OCI-M1 (cell line): ENCODE measurements around the gene NGRN.
"Not testable (repeated sequence)": the region's sequence is repeated elsewhere in the genome, so short reads cannot be mapped to it uniquely, and the experiment has no call there.

Source experiments
- DNase-seq: peaks from one replicate; lab custom pipeline; 2025; lab: John Stamatoyannopoulos, UW

The NGRN gene

DNA sequence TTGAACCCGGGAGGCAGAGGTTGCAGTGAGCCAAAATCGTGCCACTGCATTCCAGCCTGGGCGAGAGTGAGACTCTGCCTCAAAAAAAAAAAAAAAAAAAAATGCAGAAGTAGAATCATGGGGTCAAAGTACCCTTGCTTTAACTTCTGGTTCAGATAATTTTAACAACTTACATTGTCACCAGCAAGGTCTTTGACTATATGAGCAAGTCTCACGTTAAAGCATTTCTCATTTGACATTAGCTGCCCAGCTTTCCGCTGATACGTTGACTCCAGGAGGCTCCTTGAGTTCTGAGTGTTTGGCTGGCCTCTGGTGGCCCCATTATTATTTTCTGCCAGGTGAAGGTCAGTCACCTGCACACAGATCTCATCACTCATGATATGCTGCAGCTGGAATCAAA lies 16.2 kb downstream of the NGRN start:
- not testable (repeated sequence) for DNase-seq

DNA sequence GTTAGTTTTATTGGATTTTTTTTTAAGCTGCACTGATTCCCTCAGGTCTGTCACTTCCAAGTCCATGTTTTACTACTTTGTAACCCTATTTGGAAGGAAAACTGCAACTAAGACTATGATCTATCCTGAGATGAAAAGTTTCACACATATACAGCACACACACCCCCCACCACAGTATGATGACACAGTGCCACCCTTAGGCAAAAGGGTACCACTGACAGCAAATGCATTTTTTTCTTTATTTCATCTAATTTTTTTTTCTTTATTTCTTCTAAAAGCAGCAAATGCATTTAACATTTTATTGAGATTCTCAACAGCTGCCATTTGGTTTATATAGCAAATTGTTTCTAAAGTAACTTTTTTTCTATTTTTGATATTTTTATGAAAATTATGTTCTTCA lies 21.2 kb downstream of the NGRN start:
- DNase-seq = peak; percentile 71

DNA sequence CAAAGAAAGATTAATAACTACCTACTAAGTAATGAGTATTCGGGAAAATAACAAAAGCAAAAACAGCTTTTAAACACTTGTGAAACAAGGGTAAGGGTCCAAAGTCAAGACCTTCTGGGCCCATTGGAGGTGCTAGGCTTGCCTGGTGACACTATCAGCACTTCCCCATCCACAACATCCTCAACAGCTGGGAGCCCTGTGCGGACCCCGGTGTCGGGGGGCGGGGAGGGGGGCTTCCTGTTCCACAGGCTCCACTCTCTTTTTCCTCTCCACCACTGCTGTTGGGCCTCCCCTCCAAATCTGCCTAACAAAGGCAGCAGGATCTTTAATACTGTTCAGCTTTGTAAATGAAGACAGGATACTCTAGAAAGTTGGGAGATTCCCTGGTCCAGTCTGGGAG lies 21.6 kb downstream of the NGRN start:
- DNase-seq = no peak

DNA sequence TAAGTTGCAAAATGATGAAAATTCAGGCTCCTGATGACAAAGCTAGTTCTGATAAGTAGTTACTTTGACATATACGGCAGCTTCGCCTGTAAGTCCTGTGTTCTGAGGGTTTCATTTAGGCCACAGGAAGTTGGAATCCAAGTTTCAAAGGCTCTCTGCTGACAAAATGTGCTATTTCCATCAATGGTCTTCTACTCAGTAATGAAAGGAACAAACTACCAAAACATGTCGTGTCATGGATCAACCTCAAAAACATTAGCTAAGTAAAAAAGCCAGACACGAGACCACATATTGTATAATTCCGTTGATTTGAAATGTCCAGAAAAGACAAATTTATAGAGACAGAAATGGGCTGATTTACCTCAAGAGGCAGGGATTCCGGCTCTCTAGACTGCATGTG lies 22.5 kb downstream of the NGRN start:
- DNase-seq = no peak

DNA sequence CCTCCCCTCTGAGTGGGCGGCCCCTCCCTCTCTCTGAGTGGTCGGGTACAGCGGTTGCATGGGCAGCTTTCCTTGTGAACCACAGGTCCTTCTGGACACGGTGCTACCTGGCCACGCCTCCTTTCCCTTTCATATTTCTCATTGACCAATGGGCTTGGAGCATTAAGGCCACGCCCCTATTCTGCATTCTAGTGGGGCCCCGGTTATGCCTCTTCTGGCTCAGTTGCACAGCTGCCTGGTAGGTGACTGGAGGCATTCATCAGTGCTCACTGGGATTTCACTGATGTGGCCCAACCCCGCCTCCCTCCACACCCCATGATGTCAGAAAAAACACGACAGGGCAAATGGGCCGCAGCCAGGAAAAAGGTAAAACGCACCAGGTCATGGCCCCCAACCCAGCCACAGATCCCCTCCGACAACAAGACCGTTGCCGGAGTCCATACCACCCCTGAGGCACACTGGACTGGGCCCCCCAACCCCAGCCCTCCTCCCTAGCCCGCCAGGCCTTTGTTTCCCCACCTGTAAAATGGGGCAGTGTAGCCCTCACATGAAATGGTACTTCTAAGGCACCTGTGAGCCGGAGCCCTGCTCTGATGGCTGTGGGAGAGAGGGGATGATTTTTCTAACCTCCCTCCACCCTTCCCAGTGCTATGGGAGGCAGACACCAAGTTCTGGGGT lies 26.3 kb downstream of the NGRN start:
- peak; percentile 50 for DNase-seq

DNA sequence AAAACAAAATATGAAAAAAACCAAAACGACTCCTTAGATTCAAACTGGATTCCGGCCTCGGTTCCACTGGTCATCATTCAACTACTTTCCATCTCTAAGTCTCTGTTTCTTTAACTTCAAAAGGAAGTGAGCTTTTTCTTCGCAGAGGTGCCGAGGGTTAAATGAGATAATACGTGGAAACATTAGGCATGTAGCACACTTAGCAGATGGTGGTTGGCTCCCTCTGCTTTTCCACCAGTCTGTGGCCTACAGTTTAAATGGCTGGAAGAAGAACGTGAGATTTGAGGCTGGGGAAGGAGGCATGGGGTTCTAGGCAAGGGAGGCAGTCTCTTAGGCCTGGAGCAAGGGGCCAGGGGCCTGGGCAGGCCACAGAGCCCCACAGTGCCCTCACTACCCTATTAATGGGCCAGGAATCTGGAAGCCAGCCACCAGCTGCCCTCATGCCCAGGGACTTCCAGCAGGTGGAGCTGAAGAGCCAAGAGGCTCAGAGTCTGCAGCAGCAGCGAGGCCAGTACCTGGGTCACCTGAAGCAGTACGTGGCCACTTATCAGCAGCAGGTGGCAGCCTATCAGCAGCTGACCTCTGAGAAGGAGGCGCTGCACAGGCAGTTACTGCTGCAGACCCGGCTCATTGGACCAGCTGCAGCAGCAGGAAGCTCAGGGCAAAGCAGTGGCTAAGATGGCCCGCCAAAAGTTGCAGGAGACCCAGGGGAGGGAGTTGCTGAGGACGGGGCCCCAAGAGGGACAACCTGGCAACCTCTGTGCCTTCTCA lies 27.8 kb downstream of the NGRN start:
- DNase-seq = peak; percentile 83

DNA sequence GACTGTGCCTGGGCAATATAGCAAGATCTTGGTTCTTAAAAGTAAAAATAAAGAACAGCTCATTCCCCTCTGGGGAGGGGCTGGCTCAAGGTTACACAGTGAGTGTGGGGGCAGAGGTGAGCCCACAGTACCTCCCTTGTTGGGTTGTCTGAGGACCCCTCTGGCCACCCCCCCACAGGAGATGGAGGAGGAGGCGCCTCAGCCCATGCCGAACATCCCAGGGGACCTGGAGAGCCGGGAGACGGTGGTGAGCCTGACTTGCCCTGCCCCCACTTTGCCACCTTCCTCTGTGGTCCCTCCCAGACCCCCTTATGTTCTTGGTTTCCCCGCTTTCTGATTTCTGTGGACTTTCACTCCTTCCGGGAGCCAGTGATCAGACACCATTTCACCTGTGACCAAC lies 28.7 kb downstream of the NGRN start:
- no peak for DNase-seq

DNA sequence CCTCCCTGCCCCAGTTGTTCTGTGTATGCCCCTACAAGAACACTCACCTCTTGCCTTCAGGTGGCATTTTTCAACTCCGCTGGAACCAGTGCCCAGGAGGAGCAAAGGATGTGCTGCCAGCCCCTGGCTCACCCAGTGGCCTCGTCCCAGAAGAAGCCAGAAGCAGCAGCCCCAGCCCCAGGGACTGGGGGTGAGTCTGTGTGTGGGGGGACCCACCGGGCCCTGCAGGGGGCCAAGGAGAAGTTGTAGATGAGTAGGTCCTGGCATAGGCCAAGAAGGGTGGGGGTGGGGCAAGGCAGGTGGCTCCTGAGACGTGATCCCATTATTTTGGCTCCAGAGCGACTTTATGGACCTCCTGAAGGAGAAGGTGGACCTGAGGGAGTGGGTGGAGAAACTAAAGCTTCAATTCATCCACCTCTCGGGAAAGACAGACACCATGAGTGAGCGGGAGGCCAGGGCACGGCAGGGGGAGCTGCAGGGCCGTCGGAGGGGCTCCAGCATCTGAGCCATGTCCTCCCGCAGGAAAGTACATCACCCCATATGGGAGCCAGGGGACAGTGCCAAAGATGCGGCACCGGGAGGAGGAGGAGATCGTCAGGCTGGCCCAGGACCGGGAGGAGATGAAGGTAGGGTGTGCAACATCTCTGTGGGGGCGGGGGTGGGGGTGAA lies 29.3 kb downstream of the NGRN start:
- DNase-seq = no peak

DNA sequence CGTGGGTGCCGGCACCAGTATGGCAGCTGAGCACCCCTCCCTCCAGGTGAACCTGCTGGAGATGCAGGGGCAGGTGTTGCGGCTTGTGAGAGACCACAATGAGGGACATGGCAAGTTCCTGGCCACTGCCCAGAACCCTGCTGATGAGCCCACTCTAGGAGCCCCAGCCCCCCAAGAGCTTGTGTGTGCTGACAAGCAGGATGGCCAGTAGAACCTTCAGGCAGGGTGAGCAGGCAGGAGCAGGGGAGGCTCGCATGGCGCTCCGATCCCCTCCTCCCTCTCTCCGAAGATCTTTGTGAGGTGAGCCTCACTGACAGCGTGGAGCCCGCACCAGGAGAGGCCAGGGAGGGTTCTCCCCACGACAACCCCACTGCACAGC lies 29.8 kb downstream of the NGRN start:
- DNase-seq = no peak

DNA sequence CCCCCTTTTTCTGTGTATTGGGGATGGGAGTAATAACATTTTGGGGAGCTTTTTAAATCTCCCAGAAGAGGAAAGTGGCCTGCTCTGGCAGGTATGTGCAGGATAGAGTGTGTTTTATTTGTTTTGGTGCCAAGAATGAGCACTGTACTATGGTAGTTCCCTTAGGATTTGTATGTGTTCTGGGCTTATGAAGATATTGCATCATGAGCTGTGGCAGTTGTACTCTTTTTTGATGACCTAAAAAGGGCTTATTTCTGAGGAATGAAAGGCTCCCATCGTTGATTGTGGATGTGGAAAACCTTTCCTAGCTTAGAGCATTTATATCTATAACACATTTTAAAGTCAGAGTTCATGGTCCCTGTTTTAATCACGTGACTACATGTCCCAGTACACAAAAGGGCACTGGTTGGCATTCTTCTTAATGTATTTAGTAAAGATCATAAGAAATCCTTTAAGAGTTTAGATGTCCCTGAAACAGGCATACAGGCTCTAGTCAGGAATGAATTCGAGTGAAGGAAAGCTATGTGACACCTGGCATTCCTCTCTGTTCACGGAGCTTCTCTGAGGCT lies 30.9 kb downstream of the NGRN start:
- peak; percentile 33 for DNase-seq

DNA sequence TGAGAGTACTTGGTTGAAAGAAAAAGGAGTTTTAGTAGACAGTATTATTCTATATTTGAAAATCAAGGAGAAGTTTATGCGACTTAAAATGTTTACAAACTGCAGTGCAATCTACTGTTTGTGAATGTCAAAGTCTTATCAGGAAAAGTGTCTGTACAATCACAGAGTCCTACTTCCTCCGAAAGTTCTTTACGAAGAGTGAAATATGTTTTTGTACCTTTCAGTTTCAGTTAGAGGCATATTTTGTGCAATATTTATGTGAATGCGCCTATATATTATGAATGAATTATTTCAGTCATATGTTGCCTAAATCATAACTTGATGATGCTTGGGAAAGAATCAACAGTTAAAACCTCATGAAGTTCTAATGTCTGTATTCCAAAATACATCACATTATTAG lies 31.5 kb downstream of the NGRN start:
- DNase-seq = peak; percentile 42

DNA sequence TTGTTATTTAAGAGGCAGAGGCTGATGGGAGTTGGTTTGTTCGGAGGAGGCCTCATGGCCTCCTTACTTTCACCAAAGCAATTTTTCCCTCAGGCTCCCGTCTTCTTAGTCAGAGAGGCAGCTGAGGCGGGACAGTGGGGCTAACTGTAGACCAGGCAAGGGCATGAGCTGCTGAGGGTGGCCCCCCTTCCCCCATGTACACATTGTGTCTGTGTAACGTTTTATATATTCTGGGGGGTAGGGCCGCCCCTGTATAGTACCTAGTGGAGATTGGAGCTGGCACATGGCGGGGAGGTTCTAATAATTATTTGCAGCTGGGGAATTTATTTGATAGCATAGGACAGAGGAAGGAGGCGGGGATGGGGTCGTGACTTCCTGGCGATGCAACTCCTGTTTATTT lies 35.1 kb downstream of the NGRN start:
- no peak for DNase-seq

DNA sequence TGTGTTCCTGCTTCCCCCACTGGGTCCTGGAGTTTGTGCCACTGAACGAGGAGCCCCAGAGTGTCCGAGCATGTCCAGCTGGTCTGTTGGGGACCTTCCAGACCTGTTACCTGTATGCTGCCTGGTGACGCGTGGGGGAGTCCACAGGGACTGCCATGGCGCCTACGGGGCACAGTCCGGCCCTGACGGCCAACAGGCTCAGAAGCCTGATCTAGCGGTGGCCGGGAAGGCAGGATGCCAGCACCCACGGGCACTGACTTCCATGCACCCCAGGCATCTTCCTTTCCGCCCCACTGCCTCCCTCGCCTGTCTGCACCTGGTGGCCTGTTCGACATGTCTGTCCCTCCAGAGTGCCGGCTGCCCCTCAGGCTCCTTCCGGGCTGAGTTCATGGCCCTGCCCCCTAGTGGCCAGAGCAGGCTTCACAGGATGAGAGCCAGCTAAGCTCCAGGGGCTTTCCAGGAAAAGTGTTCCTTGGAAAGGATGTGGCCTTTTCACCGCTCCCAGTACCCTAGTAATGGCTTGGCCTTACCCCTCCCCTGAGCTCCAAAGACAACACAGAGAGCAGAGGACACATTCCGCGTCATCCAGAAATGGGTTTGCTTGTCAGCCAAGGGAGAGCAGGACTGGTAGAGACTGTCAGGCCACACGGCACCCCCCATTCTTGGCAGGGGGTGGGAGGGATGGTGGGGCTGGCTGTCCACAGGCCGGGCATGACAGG lies 35.7 kb downstream of the NGRN start:
- DNase-seq = peak; percentile 85

DNA sequence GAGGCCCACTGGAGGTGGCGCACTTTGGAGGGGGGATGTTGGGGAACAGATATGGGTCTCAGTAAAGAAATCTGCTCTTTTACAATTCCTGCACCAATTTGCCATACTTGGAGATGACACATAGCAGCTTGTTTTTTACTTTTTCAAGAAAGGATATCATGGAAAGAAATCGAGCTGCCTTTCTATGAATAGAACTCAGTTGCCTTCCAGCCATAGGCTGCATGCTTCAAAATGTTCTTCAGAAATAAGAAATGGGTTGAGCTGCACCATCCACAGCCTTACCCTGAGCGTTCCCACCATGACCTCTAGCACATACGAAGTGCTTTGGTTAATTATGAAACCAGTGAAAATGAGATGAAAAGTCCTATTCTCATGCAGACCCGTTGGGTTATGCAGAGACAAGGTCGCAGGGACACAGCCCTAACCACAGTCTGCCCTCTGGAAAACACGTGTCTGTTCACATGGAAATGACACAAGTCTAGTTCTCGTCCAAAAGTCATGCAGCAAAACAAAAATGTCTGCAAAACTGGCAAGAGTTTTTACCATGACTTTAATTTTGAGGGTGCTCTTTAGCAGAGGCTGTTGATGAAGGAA lies 36.3 kb downstream of the NGRN start:
- DNase-seq = no peak

DNA sequence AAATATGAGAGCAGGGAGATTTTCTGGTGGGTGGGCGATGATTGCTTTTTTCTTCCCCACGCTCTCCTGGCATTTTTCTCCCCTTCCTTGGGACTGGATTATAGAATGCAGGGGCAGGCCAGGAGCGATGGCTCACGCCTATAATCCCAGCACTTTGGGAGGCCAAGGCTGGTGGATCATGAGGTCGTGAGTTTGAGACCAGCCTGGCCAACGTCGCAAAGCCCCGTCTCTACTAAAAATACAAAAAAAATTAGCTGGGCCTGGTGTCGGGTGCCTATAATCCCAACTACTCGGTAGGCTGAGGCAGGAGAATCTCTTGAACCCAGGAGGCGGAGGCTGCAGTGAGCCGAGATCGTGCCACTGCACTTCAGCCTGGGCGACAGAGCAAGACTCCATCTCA lies 39.9 kb downstream of the NGRN start:
- DNase-seq = not testable (repeated sequence)

DNA sequence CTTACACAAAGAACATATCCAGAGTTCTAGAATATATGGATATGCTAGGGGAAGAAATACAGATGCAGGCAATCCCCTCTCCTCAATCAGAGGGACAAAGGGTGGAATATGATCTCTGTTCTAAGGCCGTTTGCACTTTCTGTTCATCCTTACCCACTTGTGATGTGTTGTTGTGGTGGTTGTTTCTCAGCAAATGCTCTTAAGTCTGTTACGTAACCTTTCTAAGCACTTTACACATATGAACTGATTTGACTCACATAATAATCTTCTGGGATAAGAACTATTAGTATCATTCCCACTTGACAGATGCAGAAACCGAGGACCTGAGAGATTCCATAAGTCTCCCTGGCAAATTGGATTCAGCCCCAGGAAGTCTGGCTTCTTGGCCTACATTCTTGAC lies 40.5 kb downstream of the NGRN start:
- no peak for DNase-seq

DNA sequence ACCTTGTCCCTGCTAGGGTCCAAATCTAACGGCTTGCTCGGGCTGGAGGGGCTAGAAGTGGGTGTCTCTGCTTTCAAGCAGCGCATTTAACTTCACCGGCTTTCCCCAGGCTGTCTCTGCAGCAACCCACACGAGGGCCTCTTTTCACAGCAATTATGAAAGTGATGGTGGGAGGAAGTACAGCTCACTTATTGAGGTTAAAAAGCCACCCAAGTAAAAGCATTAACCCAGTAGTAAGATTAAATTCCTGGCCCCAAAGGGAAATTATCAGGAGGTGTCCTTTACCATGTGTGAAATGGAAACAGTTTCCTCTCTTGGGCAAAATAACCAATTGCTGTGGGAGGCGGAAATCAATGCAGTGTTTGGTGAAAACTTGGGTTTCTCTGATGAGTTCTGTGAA lies 41.1 kb downstream of the NGRN start:
- DNase-seq = no peak

DNA sequence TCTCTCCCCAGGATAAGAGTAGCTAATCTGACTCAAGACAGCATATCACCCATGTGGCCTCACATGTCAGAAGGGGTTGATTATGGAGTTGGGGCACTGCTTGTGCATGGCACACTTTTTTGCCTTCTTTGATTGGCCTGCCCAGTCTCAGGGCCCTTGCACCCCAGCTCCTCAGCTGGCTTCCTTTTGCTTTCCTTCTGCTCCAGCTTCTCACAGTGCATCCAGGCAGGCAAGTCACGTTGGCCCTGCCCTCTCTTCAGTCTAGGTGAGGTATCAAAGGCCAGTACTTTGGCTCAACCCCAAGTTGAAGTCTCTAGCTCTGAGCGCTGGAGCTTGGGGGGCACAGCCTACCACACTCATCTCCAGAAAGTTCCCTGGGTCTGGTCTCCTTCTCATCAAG lies 42.2 kb downstream of the NGRN start:
- DNase-seq = no peak

DNA sequence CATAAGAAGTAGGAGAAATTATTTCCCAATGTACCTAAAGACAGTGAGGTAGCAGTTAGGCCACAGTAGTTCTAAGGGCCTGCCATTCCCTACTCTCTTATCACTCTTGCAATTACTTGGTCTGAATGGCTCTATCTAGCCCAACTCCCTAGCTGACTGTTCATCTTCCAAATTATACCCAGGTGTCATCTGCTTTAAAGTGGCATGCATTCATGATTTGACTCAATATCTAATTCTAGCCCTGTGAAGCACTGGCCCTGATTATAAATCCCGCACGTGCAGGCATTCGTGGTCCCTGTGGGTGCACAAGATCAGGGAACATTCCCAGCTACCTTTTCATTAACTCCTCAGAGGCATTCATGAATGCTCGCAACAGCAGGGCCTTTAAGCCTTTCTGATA lies 43.5 kb downstream of the NGRN start:
- DNase-seq = no peak

DNA sequence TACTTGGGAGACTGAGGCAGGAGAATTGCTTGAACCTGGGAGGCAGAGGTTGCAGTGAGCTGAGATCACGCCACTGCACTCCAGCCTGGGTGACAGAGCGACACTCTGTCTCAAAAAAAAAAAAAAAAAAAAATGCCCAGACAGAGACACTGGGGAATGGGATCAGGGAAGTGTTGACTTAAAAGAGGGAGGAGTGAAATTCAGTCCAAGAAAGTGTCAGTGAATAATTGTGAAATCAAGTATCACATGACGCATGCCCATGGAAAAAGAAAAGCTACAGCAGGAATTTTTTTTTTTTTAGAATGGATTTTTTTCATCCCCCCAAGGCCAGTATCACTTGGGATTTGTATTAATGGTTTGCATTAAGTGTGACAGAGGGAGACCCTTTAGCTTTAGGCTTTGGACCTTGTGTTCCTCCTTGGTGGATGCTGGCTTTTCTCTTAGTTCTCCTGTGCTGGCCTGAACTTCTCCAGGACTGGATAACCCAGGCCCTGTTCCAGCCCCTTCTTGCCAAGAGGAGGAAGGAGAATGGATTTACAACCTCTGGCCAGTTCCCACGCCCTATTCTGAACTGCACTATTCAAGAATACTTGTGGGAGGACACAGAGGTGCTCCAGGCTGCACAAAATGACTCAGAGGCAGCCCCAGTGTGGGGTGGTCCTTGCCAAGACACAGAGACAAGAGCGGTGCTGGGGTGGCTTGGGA lies 50.0 kb downstream of the NGRN start:
- DNase-seq = no peak

DNA sequence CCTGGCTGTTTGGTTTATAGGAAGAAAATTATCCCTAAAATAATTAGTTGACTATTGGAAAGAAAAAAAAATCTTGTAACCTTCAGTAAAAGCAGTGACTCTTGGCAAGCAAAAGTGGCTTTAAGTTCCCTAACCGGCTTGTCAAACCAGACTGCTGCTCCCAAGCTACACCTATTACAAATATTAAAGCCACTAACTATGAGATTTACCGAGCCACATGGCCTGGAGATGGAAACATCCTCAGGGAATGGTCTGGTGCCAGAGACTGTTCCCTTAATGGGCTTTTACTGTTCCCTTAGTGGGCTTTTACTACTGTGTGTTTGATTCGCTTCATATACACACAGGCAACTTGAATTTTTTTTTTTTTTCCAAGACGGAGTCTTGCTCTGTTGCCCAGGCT lies 50.7 kb downstream of the NGRN start:
- DNase-seq = no peak
